Panc1 (cell line): ENCODE data around the gene SYTL1.

Experiments
- POLR2AphosphoS5 ChIP-seq: IDR thresholded peaks from 2 replicates; pipeline ENCODE4 v1.6.1; 2012; ENCODE audit warnings: mild to moderate bottlenecking, low read depth, low read length, moderate library complexity
- SIN3A ChIP-seq: IDR thresholded peaks from 2 replicates; pipeline ENCODE4 v1.6.1; 2012; ENCODE audit warnings: low read depth, mild to moderate bottlenecking, low read length, moderate library complexity, borderline replicate concordance; ENCODE audit not compliant: insufficient read depth
- TCF7L2 ChIP-seq: IDR thresholded peaks from 2 replicates; pipeline ENCODE4 v1.6.1; 2011; ENCODE audit warnings: mild to moderate bottlenecking, low read depth, low read length, inconsistent platforms
- TF ChIP-seq, protein P1 (sequence below): fragments of 450-650 bp; IDR thresholded peaks from 2 replicates; pipeline ENCODE4 v1.5.1; 2017; ENCODE audit warnings: mild to moderate bottlenecking
- TF ChIP-seq, protein P2 (sequence below), 2 experiments: IDR thresholded peaks; 2 replicates each; pipeline ENCODE4 v1.6.1; 2011 to 2012; ENCODE audit warnings: low read depth in 2 of 2, control low read depth in 1 of 2, low read length in 1 of 2, mild to moderate bottlenecking in 1 of 2, moderate library complexity in 1 of 2; ENCODE audit not compliant: insufficient read depth in 1 of 2

DNA sequence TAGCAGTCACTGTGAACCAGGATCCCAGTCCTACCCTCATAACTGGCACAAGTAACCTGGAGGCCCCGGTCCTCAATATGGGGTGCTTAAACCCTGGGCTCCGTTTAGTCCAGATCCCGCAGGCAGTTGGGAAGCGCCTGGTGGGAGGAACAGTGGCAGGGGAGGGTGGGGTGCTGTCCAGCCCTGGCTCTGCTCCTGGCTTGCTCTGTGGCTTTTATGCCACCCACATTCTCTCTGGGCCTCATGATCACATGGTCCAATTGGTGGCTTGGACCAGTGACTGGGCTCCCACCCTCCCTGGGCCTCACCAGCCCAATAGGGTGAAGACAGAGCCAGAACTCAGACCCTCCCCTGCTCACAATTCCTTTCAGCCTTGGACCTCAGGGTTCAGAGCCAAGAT is 38.4 kb downstream of the SYTL1 start:
- TF ChIP-seq, protein P1, sequence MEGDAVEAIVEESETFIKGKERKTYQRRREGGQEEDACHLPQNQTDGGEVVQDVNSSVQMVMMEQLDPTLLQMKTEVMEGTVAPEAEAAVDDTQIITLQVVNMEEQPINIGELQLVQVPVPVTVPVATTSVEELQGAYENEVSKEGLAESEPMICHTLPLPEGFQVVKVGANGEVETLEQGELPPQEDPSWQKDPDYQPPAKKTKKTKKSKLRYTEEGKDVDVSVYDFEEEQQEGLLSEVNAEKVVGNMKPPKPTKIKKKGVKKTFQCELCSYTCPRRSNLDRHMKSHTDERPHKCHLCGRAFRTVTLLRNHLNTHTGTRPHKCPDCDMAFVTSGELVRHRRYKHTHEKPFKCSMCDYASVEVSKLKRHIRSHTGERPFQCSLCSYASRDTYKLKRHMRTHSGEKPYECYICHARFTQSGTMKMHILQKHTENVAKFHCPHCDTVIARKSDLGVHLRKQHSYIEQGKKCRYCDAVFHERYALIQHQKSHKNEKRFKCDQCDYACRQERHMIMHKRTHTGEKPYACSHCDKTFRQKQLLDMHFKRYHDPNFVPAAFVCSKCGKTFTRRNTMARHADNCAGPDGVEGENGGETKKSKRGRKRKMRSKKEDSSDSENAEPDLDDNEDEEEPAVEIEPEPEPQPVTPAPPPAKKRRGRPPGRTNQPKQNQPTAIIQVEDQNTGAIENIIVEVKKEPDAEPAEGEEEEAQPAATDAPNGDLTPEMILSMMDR = no peak
- TF ChIP-seq POLR2AphosphoS5 (no peak), SIN3A (no peak), TCF7L2 (no peak)
- TF ChIP-seq, protein P2, sequence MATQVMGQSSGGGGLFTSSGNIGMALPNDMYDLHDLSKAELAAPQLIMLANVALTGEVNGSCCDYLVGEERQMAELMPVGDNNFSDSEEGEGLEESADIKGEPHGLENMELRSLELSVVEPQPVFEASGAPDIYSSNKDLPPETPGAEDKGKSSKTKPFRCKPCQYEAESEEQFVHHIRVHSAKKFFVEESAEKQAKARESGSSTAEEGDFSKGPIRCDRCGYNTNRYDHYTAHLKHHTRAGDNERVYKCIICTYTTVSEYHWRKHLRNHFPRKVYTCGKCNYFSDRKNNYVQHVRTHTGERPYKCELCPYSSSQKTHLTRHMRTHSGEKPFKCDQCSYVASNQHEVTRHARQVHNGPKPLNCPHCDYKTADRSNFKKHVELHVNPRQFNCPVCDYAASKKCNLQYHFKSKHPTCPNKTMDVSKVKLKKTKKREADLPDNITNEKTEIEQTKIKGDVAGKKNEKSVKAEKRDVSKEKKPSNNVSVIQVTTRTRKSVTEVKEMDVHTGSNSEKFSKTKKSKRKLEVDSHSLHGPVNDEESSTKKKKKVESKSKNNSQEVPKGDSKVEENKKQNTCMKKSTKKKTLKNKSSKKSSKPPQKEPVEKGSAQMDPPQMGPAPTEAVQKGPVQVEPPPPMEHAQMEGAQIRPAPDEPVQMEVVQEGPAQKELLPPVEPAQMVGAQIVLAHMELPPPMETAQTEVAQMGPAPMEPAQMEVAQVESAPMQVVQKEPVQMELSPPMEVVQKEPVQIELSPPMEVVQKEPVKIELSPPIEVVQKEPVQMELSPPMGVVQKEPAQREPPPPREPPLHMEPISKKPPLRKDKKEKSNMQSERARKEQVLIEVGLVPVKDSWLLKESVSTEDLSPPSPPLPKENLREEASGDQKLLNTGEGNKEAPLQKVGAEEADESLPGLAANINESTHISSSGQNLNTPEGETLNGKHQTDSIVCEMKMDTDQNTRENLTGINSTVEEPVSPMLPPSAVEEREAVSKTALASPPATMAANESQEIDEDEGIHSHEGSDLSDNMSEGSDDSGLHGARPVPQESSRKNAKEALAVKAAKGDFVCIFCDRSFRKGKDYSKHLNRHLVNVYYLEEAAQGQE (IDR thresholded peaks at IDR 0.05; ENCODE audit: insufficient read depth in 1 of 2, low read depth in 2 of 2, low read length in 1 of 2) = no peak
